HG03108 (cell line): ENCODE results near the gene CKAP2L.
"Not testable (repeated sequence)": the region's sequence is repeated elsewhere in the genome, so short reads cannot be mapped to it uniquely, and the experiment has no call there.

ENCODE experiments used
- ATAC-seq: cut with Tn5 transposase; IDR thresholded peaks from one replicate; pipeline ENCODE4 v1.9.1; 2021; ENCODE audit warnings: moderate library complexity; ENCODE audit not compliant: unreplicated experiment

The CKAP2L gene

DNA sequence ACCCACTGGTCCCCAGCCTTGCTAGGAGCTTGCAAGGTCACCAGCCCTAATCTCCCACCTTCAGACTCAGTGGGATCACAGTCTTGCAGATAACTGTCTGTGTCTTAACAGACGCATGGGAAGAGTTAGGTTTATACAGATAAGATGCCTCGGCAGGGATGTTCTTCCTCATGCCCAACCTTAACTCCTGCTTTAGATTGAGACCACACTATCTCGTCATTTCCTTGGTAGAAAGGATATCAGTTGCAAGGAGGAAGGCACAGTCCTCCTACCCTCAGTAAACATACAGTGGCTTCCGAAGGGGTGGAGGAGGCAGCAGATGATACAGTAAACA is 36.4 kb downstream of the CKAP2L start:
- ATAC-seq = no peak

DNA sequence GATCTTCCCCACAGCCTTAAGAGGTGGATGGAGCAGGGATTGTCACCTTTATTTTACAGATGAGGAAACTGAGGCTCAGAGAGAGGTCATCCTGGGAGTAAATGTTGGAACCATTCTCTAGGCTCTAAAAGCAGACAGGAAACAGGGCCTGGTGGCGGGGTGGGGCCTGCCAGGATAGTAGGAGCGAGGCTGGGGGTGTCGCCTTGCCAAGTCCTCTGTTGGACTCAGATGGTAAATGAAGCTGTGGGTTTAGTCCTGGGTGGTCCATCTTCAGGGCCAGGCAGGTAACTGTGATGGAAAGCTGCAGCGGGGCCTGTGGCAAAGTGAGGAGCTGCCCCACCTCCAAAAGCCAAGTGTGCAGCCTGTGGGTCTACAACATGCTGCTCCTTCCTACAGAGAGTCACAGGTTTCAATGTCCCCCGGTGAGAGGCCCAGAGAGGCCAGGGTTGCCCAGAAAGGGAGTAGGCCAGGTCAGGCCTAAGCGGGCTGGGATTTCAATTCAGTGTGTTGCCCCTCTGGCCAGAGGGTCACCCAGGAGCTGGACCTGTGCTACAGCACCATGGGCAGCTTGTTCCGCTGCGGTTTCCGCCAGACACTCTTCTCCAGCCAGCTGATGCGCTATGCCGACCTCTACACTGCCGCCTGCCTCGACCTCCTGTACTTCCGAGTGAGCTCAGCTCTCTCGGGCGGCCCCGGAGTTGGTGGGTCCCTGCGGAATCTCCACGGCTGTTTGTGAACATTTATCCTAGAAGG is 37.0 kb downstream of the CKAP2L start:
- ATAC-seq = no peak

DNA sequence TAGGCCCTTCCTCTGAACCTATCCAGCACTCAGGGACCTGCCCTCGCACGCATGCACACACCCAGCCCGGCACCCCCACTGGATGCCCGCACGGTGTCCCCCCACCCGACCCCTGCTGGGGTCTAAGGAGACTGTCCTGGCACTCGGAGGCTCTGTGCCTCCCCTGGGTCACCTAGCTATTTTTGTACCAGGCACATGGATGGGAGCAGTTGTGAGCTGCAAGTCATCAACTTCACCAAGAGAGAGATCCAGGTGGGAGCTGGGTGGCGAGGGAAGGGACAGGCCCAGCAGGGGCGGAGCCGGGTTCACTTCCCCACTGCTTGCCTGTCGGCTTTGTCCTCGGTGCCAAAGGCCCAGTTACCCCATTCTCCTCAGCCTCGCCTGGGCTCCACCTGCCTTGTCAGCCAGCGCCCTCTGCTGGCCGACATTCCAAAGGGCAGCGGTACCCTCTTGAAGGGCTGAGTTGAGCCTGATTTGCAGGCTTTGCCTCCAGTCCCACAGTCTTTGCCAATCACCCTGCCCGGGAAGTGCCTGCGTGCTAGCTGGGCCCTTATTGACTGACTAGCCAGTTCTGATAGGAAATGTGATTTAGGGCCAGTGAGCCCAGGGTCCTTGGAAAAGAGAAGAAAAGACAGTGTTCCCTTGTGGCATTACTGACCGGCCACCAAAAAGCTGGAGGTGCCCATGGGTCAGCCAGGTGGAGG is 37.8 kb downstream of the CKAP2L start:
- ATAC-seq = peak; percentile 55

DNA sequence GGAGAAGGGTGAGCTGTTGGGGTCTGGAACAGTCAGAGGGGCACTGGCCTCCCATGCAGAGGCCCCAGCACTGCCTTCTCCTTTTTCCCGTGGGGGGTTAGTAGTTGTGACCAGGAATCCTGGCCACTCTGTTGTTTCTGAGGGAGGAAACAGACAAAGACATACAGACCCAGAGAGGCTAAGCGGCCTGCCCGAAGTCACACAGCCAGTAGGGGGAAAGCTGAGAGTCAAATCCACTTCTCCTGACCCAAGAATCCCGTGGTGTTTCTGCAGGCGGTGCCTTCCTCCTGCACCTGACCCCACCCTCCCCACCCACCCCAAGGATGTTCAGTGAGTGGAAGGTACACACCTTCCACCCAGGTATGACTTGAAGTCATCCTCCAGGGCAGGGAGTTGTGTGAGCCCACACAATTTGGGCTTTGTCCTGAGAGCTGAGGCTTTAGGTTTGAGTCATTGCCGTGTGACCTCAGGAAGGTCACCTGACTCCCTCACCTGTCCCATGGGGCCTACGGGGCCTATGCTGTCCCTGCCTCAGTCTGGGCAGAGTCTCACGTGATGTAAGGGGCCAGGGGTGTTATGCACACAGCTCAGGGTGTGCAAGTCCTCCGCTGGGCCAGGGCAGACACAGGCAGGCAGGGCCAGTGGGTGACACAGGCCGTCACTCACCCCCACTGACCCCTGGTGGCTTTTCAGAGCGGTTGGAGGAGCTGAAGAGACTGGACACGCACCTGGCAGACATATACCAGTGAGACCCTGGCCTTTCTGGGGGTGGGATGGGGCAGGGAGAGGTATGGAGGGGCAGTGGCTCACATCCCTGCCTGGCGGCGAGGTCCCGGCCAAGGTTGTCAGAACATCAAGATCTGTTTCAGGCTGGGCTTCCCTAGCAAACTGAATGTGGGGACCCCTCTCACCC is 38.6 kb downstream of the CKAP2L start:
- ATAC-seq = peak; percentile 48

DNA sequence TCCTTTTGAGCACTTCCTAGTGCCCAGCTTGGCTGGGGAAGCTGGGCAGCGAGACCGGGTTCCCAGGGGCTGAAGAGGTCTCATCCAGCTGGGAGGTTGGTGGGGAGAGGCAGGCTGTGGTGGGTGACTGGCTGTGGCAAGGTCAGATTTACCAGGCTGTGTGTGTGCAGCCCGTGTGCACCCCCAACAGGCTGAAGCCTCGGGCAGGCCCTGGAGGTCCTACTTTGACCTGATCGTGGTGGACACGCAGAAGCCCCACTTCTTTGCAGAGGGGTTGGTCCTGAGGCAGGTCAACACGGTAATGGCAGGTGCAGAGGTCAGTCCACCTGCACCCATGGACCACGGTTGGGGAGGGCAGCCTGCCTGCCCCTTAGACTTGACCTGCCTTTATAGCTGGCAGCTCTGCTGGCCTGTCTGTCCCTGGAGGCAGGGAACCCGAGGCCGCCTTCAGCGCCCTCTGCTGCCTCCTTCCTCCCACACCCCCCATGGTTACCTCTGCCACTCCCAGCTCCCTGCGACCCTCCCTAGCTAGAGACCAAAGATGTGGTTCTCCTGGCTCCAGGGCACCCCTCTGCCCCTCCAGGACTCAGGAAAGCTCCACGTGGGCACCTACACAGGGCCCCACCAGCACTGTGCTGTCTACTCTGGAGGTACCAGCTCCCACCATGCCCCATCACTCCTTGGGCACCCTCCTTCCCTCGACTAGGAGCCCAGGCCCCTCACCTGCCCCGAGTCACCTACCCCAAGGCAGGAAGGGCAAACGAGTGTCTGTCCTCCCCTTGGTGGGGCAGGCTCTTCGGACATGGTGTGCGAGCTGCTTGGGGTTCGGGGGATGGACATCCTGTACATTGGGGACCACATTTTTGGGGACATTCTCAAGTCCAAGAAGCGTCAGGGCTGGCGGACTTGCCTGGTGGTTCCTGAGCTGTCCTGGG is 39.6 kb downstream of the CKAP2L start:
- ATAC-seq = no peak

DNA sequence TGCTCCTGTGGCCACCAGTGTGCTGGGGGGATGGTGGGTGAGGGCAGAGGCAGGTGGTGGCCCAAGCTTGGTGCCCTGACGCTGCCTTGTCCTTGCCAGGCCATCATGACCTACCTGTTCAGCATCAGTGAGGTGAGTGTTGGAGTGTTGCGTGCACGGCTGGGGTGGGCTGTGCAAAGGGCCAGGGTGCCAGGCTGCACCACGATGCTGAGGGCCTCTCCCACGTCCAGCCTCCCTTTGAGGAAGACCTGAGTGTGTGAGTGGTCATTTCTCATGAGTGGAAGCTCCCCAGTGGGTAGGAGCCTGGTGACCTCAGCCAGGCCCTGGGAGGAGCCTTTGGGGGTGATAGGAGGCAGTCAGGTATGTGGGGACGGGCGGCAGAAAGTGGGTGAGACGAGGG is 40.4 kb downstream of the CKAP2L start:
- ATAC-seq = no peak

DNA sequence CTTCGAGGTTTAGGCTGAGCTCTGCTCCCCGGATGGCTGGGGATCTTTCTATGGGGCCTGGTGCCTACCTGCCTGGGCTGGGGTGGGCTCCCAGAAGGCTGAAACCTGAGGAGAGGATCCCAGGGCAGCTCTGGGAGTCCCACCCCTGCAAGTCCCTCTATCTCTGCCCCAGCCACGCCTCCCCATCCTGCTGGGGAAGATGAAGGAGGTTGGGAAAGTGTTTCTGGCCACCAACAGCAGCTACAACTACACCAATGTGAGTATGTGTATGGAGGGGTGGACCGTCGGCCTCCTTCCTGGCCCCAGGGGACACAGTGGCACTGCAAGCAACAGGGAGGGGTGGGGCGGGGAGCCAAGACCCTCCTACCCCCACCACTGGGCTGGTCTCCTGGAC is 40.9 kb downstream of the CKAP2L start:
- ATAC-seq = no peak

DNA sequence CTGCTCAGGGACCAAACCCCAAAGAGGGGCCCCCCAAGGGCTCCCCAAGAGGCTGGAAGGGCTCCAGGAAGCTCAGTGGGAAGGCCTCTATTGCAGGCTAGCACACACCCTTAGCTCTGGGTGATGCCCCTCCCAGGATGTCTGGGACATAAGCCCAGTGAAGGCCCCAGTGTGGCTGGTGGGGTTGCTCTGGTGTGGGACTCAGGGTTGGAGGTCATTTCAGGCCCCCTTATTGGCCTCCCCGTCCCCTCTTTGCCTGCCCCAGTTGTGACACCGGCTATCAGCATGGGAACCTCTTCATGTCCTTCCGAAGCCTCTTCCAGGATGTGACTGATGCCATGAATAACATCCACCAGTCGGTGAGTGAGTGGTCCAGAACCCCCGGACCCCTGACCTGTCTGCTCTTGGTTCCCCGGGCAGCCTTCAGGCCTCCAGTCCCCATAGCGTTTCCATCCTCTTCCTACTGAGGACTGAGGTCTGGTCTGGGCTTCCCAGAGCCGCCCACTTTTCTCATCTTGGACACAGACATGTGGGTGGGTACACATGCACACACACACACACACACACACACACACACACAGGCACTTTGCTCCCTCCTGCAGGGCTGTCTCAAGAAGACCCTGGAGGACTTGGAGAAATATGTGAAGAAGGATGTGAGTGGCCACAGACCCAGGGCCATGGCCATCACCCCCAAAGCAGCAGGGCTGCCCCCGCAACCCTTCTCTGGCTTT is 41.4 kb downstream of the CKAP2L start:
- ATAC-seq = no peak

DNA sequence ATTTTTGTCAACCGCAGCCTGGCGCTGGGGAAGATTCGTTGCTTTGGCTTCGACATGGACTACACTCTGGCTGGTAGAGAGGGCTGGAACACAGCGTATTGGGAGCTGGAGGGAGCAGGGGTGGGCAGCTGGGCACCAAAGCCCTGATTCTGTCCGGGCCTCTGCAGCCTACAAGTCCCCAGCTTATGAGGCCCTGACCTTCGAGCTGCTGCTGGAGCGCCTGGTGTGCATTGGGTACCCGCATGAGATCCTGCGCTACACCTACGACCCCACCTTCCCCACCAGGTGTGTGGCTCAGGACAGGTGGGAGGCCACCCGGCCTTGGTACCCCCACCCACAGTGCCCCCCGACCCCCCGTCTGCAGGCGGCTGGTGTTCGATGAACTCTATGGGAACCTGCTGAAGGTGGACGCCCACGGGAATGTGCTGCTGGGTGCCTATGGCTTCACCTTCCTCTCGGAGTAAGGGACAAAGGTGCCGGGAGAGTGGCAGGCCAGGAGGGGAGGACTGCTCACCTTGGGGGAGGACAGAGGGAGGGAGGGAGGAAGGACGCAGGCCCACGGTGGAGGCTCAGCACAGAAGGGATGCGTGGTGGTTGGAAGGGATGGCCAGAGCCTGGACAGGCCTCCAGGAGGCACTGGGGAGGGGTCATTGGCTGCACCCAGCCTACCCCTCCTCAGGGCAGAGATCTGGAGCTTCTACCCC is 42.4 kb downstream of the CKAP2L start:
- ATAC-seq = no peak

DNA sequence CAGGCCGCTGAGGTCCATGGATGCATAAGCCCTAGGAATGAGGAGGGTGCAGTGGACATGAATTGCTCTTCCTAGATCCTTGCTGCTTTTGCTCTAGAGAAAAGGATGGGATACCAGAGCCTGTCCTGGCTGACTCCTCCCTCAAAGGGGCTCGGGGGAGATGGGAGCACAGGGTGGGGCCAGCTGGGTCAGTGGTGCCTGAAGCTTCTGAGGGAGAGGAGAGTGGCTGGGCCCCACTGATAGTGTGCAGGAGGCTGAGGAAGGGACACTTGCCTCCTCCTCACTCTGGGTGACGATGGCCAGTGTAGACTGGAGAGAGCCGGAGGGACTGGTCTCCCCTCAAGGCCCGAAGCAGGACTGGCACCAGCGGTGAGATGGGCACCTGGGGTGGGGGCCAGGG is 43.6 kb downstream of the CKAP2L start, which contains the start of gene NT5DC4:
NT5DC4 (plus strand) TSS at position 236 of the 400 bp plus-strand sequence; CDS start at position 296, 60 bp downstream.
- ATAC-seq = no peak

DNA sequence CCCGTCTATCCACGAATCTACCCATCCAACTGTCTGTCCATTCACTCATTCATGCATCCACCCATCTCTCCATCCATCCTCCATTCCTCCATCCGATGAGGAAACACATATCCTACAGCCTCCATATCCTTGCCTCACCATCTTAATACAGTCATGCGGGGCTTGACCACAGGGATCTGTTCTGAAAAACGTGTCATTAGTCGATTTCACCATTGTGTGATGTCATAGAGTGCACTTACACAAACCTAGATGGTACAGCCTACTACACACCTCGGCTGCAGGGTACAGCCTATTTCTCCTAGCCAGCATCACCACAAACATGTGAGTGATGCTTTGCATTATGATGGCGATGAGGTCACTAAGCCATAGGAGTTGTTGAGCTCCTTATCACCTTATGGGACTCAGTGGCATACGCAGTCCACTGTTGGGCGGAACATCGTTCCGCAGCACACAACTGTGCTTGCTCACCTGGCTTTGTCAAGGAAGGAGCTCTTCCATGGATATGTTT is 45.5 kb downstream of the CKAP2L start:
- no peak for ATAC-seq

DNA sequence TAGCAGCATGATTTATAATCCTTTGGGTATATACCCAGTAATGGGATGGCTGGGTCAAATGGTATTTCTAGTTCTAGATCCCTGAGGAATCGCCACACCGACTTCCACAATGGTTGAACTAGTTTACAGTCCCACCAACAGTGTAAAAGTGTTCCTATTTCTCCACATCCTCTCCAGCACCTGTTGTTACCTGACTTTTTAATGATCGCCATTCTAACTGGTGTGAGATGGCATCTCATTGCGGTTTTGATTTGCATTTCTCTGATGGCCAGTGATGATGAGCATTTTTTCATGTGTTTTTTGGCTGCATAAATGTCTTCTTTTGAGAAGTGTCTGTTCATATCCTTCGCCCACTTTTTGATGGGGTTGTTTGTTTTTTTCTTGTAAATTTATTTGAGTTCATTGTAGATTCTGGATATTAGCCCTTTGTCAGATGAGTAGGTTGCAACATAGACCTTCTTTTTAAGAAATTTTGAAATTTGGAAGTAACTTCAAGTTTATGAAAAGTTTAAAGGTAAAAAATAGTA is 47.5 kb downstream of the CKAP2L start:
- not testable (repeated sequence) for ATAC-seq

DNA sequence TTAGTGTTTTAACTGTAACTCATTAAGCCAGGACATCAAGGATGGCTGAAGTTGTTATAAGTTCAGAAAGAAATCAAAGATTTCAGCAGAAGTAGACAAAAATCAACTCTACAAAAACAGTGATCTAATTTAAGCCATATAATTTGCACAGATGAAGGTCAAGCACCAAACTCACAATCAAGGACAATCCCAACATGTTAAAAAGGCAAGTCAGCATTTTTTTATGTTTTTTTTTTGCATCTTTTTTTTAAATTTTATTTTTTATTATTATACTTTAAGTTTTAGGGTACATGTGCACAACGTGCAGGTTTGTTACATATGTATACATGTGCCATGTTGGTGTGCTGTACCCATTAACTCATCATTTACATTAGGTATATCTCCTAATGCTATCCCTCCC is 48.3 kb downstream of the CKAP2L start:
- ATAC-seq = not testable (repeated sequence)

DNA sequence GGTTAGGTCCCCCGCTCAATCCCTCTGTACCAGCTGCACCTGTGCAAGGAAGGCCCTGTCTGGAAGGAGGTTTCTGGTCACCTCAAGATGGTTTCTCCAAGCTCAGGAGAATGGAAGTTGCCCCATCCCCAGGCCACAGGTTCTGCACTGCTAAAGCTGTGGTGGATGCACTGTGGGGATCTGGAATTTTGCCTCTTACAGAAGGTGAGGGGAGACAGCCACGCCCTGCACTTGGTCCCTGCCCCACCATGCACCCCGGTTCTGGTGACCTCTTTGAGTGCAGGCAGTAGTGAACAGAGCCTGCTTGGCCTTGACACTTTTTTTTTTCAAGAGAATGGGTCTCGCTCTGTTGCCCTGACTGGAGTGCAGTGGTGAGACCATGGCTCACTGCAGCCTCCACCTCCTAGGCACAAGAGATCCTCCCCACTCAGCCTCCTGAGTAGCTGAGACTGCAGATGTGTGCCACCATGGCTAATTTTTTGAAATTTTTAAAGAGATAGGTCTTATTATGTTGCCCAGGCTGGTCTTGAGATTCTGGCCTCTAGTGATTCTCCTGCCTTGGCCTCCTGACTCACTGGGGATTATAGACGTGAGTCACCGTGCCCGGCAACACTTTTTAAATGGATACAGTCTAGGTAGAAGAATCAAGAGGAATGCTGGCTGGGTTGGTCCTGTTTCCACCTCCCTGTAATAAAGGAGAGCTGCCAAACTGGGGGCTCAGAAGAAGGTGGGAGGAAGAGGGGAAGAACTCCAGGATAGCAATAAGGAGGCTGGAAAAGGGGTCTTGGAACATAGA is 49.4 kb downstream of the CKAP2L start:
- ATAC-seq = no peak

DNA sequence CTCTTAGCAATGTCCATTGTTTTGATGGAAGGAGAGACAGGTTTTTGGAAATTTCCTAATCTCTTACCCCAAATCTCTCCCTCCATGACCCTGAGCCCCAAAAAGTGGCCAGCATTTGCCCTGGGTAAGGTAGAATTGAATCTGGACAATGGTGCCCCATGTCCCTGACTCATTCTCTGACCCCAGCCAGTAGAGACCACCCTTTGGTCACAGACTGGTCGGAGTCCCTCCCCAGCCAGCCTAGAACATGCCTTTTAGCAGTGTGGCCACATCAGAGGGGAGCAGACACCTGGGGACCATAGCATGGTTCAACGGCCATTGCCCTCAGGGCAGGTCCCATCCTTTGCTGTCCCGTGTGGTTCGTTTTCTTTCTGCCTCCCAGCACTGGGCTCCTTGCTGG is 50.1 kb downstream of the CKAP2L start:
- no peak for ATAC-seq

DNA sequence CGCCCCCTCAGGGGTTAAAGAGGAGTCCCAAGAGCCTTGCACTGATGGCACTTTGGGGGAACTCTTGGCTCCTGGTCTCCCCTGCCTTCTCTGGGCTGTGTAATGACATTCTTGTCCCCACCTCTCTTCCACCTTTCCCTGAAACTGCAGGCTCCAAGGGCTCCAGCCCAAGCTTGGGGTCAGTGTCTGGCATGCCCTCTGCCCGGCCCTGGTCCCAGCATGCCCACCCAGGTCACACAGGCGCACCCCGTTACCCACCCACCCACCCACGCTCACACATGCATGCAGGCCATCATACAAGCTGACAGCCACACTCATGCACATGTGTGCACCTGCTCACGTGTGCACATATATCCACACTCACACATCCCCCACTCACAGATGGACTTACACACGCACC is 50.5 kb downstream of the CKAP2L start:
- no peak for ATAC-seq

DNA sequence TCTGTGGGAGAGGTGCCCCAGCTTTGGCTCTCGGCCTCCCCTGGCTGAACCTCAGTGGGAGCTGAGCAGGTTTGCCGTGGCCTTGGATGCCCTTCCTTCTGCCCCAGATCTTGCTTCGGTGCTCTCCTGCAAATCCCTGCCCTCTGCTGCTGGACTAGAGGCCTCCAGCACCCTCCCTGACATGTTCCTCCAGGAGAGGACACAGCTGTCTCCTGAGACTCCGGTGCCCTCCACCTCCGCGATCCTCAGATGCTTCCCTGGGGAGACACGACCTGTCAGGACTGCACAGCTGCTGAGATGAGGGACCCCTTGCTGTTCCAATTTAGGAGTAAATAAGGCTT is 50.9 kb downstream of the CKAP2L start:
- no peak for ATAC-seq
